Sigmoid colon (tissue), 7 donors: ENCODE results near the gene BPI. TPM values are rescaled to one million over a fixed set of nuclear protein-coding genes. Genes with fewer than 3 reads are reported as not detected.

Experiments
- DNase-seq: peaks from one replicate; pipeline ENCODE4 v3.0.0-alpha.2; 2019
- H3K27ac ChIP-seq, 4 donors: fragments of 200-600 bp; sonication (generic); one replicate each; pipeline ENCODE4 v1.5.1; 2016 to 2019; ENCODE audit warnings: mild to moderate bottlenecking in 1 of 4
- H3K27me3 ChIP-seq, 3 donors: fragments of 200-600 bp; sonication (generic); one replicate each; pipeline ENCODE4 v1.5.1; 2019; ENCODE audit warnings: mild to moderate bottlenecking in 1 of 3
- H3K36me3 ChIP-seq, 4 donors: fragments of 200-600 bp; sonication (generic); one replicate each; pipeline ENCODE4 v1.5.1; 2016 to 2019
- H3K4me1 ChIP-seq, 4 donors: fragments of 200-600 bp; sonication (generic); one replicate each; pipeline ENCODE4 v1.5.1; 2017 to 2019
- H3K4me3 ChIP-seq, 4 donors: fragments of 200-600 bp; sonication (generic); one replicate each; pipeline ENCODE4 v1.5.1; 2017 to 2019; ENCODE audit warnings: mild to moderate bottlenecking in 2 of 4, moderate library complexity in 1 of 4
- H3K9me3 ChIP-seq, 4 donors: fragments of 200-600 bp in 3 of 4; sonication (generic) in 3 of 4; one replicate each; pipeline versions ENCODE4 v1.5.1 to v1.6.1; 2013 to 2019
- EP300 ChIP-seq, 4 donors: sonication (generic); formaldehyde crosslinking; IDR thresholded peaks; one replicate each; pipeline ENCODE4 v1.6.1; 2017; ENCODE audit warnings: antibody characterized with exemption in 4 of 4
- POLR2A ChIP-seq, 2 donors: fragments of 450-650 bp; IDR thresholded peaks; one replicate each; pipeline ENCODE4 v1.6.1; 2016; ENCODE audit warnings: antibody characterized with exemption in 2 of 2, mild to moderate bottlenecking in 2 of 2, moderate library complexity in 2 of 2
- POLR2AphosphoS5 ChIP-seq, 4 donors: sonication (generic); formaldehyde crosslinking; IDR thresholded peaks; one replicate each; pipeline ENCODE4 v1.6.1; 2017; ENCODE audit warnings: antibody characterized with exemption in 4 of 4
- WGBS, 2 donors: extraction: QIAGEN DNeasy Blood & Tissue Kit; methylation state at CpG; one replicate each; pipeline ENCODE4 v1.1.7; 2013; 5-methylcytosine and 5-hydroxymethylcytosine counted together
- intact Hi-C: fragments of 100-400 bp; cut with DNase I; formaldehyde crosslinking; loops from one replicate; pipeline ENCODE4 v1.15.1; 2023
- polyA plus RNA-seq, 3 donors: library from polyadenylated mRNA; stranded (reverse); fragments of 200-250 nt; gene quantifications; one replicate each; pipeline ENCODE4 v1.2.3, GENCODE V29; 2013
- total RNA-seq, 4 donors: library from RNA; depleted of rRNA; stranded (reverse); fragments of >200 nt; gene quantifications; one replicate each; pipeline ENCODE4 v1.1.0, GENCODE V29; 2016
- TF ChIP-seq, protein P1 (sequence below), 4 experiments: fragments of 450-650 bp in 3 of 4; fragments of 200-600 bp in 1 of 4; IDR thresholded peaks; one replicate each; pipeline ENCODE4 v1.5.1; 2016 to 2019; ENCODE audit warnings: antibody characterized with exemption in 4 of 4, mild to moderate bottlenecking in 3 of 4, moderate library complexity in 2 of 4
- donor health status: healthy with polysubstance abuse.
- donor health status: Bipolar disorder and iron deficiency.
- donor health status: healthy.

The BPI gene
- total and polyA plus RNA-seq, 7 donors: 0.09 to 0.99 TPM; not detected in 5

- Histone ChIP-seq H3K27me3 (peaks cover 0 to 3% (median 0%) of the 10 kb centered on the region in 3 donors), H3K36me3 (no peaks in the 10 kb centered on the region), H3K9me3 (peaks cover 0 to 2% (median 0%) of the 10 kb centered on the region in 4 donors), H3K4me1 (peaks cover 0 to 7% (median 2%) of the 10 kb centered on the region in 4 donors), H3K4me3 (no peak overlapping the region), H3K27ac (no peak overlapping the region)
- WGBS, 2 donors: 78 to 83% methylated on average over 12 of the region's 12 CpGs
- intact Hi-C loops: no loop called here
- no peak for TF ChIP-seq EP300 (IDR thresholded peaks at IDR 0.05)
- TF ChIP-seq, protein P1, sequence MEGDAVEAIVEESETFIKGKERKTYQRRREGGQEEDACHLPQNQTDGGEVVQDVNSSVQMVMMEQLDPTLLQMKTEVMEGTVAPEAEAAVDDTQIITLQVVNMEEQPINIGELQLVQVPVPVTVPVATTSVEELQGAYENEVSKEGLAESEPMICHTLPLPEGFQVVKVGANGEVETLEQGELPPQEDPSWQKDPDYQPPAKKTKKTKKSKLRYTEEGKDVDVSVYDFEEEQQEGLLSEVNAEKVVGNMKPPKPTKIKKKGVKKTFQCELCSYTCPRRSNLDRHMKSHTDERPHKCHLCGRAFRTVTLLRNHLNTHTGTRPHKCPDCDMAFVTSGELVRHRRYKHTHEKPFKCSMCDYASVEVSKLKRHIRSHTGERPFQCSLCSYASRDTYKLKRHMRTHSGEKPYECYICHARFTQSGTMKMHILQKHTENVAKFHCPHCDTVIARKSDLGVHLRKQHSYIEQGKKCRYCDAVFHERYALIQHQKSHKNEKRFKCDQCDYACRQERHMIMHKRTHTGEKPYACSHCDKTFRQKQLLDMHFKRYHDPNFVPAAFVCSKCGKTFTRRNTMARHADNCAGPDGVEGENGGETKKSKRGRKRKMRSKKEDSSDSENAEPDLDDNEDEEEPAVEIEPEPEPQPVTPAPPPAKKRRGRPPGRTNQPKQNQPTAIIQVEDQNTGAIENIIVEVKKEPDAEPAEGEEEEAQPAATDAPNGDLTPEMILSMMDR (IDR thresholded peaks at IDR 0.05): no peak
- no peak for TF ChIP-seq POLR2A (IDR thresholded peaks at IDR 0.05)
- TF ChIP-seq POLR2AphosphoS5 (IDR thresholded peaks at IDR 0.05): no peak
- peak; percentile 46 for DNase-seq
Observed at GRCh38 chr20:38275815-38276550, 28.0 kb upstream of the BPI start.

DNA sequence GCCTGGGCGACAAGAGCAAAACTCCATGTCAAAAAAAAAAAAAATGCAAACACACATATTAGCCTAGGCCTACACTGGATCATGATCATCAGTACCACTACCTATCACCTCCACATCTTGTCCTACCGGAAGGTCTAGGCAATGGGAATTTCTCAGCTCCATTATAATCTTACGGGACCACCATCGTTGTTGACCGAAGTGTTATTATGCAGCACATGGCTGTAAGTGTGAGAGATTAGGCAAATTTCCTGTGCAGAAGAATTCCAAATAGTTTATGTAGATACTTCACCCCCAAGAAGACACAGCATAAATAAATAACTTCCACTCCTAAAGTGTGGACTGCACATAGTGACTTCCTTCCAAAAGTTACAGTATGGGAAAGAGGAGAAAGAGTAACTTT lies 26.7 kb upstream of the BPI start:
- WGBS, 2 donors: 81 to 83% methylated on average over 5 of the region's 5 CpGs
- H3K9me3 ChIP-seq: peaks cover 0 to 2% (median 0%) of the 10 kb centered on the region in 4 donors
- H3K27ac ChIP-seq: no peak overlapping the region
- H3K4me3 ChIP-seq: no peak overlapping the region
- peaks cover 0 to 3% (median 0%) of the 10 kb centered on the region in 3 donors for H3K27me3 ChIP-seq
- TF ChIP-seq, protein P1 (IDR thresholded peaks at IDR 0.05): no peak
- no peak for TF ChIP-seq POLR2AphosphoS5 (IDR thresholded peaks at IDR 0.05)
- no peak for TF ChIP-seq EP300 (IDR thresholded peaks at IDR 0.05)
- TF ChIP-seq POLR2A (IDR thresholded peaks at IDR 0.05): no peak
- DNase-seq: no peak
- no peaks in the 10 kb centered on the region for H3K36me3 ChIP-seq
- no peaks in the 10 kb centered on the region for H3K4me1 ChIP-seq
- intact Hi-C loops: no loop called here

- peaks cover 0 to 2% (median 0%) of the 10 kb centered on the region in 4 donors for H3K9me3 ChIP-seq
- DNase-seq: peak; percentile 19
- H3K36me3 ChIP-seq: no peaks in the 10 kb centered on the region
- no peak overlapping the region for H3K27ac ChIP-seq
- 76 to 86% methylated on average over 2 of the region's 2 CpGs for WGBS, 2 donors
- no peak overlapping the region for H3K4me3 ChIP-seq
- intact Hi-C loops: no loop called here
- peaks cover 0 to 3% (median 0%) of the 10 kb centered on the region in 3 donors for H3K27me3 ChIP-seq
- H3K4me1 ChIP-seq: no peaks in the 10 kb centered on the region
- no peak for TF ChIP-seq POLR2A (IDR thresholded peaks at IDR 0.05)
- TF ChIP-seq, protein P1 (IDR thresholded peaks at IDR 0.05): no peak
- TF ChIP-seq POLR2AphosphoS5 (IDR thresholded peaks at IDR 0.05): no peak
- TF ChIP-seq EP300 (IDR thresholded peaks at IDR 0.05): no peak
Observed at GRCh38 chr20:38277691-38278090, 26.3 kb upstream of the BPI start.

DNA sequence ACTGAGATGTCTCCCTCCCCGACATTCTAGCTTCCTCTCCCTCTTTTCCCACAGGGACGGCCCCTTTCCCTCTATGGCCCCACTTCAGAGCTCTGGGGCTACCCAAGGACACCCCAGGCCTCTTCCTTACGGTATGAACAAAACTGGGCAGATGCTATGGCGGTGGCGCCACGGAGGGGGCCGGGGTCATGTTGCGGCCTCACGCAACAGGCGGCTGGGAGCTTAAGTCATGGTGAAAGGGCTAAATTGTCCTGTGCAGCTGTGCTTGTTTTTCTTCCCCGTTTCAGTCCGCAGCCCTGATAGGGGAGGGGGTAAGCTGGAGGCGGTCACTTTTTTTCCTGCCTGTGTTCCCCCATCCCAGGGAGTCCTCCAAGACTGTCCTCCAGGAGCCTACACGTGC lies 25.8 kb upstream of the BPI start:
- peaks cover 0 to 2% (median 0%) of the 10 kb centered on the region in 4 donors for H3K9me3 ChIP-seq
- no peaks in the 10 kb centered on the region for H3K36me3 ChIP-seq
- no peaks in the 10 kb centered on the region for H3K4me1 ChIP-seq
- peak; percentile 36 for DNase-seq
- H3K27me3 ChIP-seq: peaks cover 0 to 3% (median 0%) of the 10 kb centered on the region in 3 donors
- H3K27ac ChIP-seq: no peak overlapping the region
- H3K4me3 ChIP-seq: no peak overlapping the region
- TF ChIP-seq EP300 (IDR thresholded peaks at IDR 0.05): no peak
- TF ChIP-seq POLR2AphosphoS5 (IDR thresholded peaks at IDR 0.05): no peak
- no peak for TF ChIP-seq POLR2A (IDR thresholded peaks at IDR 0.05)
- TF ChIP-seq, protein P1 (IDR thresholded peaks at IDR 0.05): no peak
- WGBS, 2 donors: 70 to 71% methylated on average over 14 of the region's 14 CpGs
- intact Hi-C loops: no loop called here
